Measurements from ENCODE around the gene WNT9A. TPM values are rescaled to one million over a fixed set of nuclear protein-coding genes. Genes with fewer than 3 reads are reported as not detected.

The WNT9A gene
- total and polyA plus RNA-seq, 4 donors = 0.03 to 0.08 TPM; not detected in 2

- H3K4me3 ChIP-seq (ENCODE audit: low read depth in 1 of 3, low read length in 3 of 3) = no peak overlapping the region
- TF ChIP-seq, protein P1, sequence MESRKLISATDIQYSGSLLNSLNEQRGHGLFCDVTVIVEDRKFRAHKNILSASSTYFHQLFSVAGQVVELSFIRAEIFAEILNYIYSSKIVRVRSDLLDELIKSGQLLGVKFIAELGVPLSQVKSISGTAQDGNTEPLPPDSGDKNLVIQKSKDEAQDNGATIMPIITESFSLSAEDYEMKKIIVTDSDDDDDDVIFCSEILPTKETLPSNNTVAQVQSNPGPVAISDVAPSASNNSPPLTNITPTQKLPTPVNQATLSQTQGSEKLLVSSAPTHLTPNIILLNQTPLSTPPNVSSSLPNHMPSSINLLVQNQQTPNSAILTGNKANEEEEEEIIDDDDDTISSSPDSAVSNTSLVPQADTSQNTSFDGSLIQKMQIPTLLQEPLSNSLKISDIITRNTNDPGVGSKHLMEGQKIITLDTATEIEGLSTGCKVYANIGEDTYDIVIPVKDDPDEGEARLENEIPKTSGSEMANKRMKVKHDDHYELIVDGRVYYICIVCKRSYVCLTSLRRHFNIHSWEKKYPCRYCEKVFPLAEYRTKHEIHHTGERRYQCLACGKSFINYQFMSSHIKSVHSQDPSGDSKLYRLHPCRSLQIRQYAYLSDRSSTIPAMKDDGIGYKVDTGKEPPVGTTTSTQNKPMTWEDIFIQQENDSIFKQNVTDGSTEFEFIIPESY (IDR thresholded peaks at IDR 0.05) = no peak
- TF ChIP-seq JUND (IDR thresholded peaks at IDR 0.05) = no peak
- no peak for TF ChIP-seq RXRA (IDR thresholded peaks at IDR 0.05)
- TF ChIP-seq FOXA2 (IDR thresholded peaks at IDR 0.05) = no peak
- no peaks in the 10 kb centered on the region for H3K36me3 ChIP-seq (ENCODE audit: control insufficient read depth in 4 of 4, insufficient read depth in 3 of 4, low read depth in 1 of 4, low read length in 3 of 4)
- no peak overlapping the region for H3K27ac ChIP-seq (ENCODE audit: low read depth in 1 of 2, low read length in 2 of 2)
- no peaks in the 10 kb centered on the region for H3K4me1 ChIP-seq (ENCODE audit: control insufficient read depth in 4 of 4, insufficient read depth in 4 of 4, low read length in 3 of 4)
- H3K9me3 ChIP-seq (ENCODE audit: control insufficient read depth in 4 of 4, low read length in 3 of 4) = no peaks in the 10 kb centered on the region
- 93% methylated on average over 9 of the region's 9 CpGs for WGBS
- DNase-seq (ENCODE audit: low spot score) = no peak
- H3K9ac ChIP-seq (ENCODE audit: low read depth in 1 of 2, low read length in 2 of 2) = no peak overlapping the region
- peaks cover 0 to 2% (median under 1%) of the 10 kb centered on the region in 4 donors for H3K27me3 ChIP-seq (ENCODE audit: control insufficient read depth in 4 of 4, insufficient read depth in 4 of 4, low read length in 3 of 4)
Observed at GRCh38 chr1:227918736-227919135, 29.0 kb downstream of the WNT9A start.

DNA sequence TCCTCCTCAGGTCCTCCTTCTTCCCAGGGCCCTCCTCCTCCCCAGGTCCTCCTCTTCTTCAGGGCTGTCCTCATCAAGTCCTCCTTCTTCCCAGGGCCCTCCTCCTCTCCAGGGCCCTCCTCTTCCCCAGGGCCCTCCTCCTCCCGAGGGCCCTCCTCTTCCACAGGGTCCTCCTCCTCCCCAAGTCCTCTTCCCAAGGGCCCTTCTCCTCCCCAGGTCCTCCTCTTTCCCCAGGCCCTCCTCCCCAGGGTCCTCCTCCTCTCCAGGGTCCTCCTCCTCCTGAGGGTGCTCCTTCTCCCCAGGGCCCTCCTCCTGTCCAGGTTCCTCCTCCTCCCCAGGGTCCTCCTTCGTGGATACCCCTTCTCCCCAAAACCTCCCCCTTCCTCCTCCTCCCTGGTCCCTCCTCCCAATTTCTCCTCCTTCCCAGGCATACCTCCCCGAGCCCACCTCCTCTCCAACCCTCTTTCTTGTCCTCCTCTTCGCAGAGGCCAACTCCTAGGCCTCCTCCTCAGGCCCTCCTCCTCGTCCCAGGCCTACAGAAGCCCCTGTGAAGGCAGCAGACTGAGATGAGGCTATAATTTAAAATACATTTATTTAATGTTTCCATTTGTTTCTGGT is 29.5 kb downstream of the WNT9A start:
- Histone ChIP-seq H3K9ac (ENCODE audit: low read depth in 1 of 2, low read length in 2 of 2) (no peak overlapping the region), H3K27me3 (ENCODE audit: control insufficient read depth in 4 of 4, insufficient read depth in 4 of 4, low read length in 3 of 4) (peaks cover 0 to 6% (median under 1%) of the 10 kb centered on the region in 4 donors), H3K4me3 (ENCODE audit: low read depth in 1 of 3, low read length in 3 of 3) (no peak overlapping the region), H3K9me3 (ENCODE audit: control insufficient read depth in 4 of 4, low read length in 3 of 4) (no peaks in the 10 kb centered on the region), H3K36me3 (ENCODE audit: control insufficient read depth in 4 of 4, insufficient read depth in 3 of 4, low read depth in 1 of 4, low read length in 3 of 4) (no peaks in the 10 kb centered on the region), H3K4me1 (ENCODE audit: control insufficient read depth in 4 of 4, insufficient read depth in 4 of 4, low read length in 3 of 4) (no peaks in the 10 kb centered on the region), H3K27ac (ENCODE audit: low read depth in 1 of 2, low read length in 2 of 2) (no peak overlapping the region)
- TF ChIP-seq REST (IDR thresholded peaks at IDR 0.05) (no peak), RAD21 (IDR thresholded peaks at IDR 0.05) (no peak), NR2F2 (IDR thresholded peaks at IDR 0.05) (no peak), CTCF (IDR thresholded peaks at IDR 0.05; ENCODE audit: low read depth, low read length, missing input control) (no peak), EGR1 (IDR thresholded peaks at IDR 0.05; ENCODE audit: low read depth in 2 of 2) (no peak), FOXA1 (IDR thresholded peaks at IDR 0.05) (no peak), TAF1 (conservative IDR thresholded peaks at IDR 0.05) (no peak), YY1 (IDR thresholded peaks at IDR 0.05) (no peak), JUND (IDR thresholded peaks at IDR 0.05) (no peak), HNF4G (IDR thresholded peaks at IDR 0.05) (no peak)
- TF ChIP-seq, protein P2, sequence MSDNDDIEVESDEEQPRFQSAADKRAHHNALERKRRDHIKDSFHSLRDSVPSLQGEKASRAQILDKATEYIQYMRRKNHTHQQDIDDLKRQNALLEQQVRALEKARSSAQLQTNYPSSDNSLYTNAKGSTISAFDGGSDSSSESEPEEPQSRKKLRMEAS (IDR thresholded peaks at IDR 0.05) = no peak
- WGBS = 79% methylated on average over 5 of the region's 5 CpGs
- DNase-seq (ENCODE audit: low spot score) = no peak
